22Rv1 (cell line): ENCODE data around the gene SELENOW.

Source experiments
- H3K27ac ChIP-seq: fragments of 450-650 bp; 2 replicates; pipeline ENCODE4 v1.5.1; 2017
- ZFX ChIP-seq: fragments of 450-650 bp; IDR thresholded peaks from 2 replicates; pipeline ENCODE4 v1.6.1; 2017; ENCODE audit warnings: antibody characterized with exemption, borderline replicate concordance
- TF ChIP-seq, protein P1 (sequence below): fragments of 450-650 bp; IDR thresholded peaks from 2 replicates; pipeline ENCODE4 v1.5.1; 2017; ENCODE audit warnings: mild to moderate bottlenecking

Gene SELENOW

GRCh38 chr19:47752440-47753211 lies 25.9 kb upstream of the SELENOW start:
- no peak overlapping the region for H3K27ac ChIP-seq
- TF ChIP-seq, protein P1, sequence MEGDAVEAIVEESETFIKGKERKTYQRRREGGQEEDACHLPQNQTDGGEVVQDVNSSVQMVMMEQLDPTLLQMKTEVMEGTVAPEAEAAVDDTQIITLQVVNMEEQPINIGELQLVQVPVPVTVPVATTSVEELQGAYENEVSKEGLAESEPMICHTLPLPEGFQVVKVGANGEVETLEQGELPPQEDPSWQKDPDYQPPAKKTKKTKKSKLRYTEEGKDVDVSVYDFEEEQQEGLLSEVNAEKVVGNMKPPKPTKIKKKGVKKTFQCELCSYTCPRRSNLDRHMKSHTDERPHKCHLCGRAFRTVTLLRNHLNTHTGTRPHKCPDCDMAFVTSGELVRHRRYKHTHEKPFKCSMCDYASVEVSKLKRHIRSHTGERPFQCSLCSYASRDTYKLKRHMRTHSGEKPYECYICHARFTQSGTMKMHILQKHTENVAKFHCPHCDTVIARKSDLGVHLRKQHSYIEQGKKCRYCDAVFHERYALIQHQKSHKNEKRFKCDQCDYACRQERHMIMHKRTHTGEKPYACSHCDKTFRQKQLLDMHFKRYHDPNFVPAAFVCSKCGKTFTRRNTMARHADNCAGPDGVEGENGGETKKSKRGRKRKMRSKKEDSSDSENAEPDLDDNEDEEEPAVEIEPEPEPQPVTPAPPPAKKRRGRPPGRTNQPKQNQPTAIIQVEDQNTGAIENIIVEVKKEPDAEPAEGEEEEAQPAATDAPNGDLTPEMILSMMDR = no peak
- TF ChIP-seq ZFX = no peak

DNA sequence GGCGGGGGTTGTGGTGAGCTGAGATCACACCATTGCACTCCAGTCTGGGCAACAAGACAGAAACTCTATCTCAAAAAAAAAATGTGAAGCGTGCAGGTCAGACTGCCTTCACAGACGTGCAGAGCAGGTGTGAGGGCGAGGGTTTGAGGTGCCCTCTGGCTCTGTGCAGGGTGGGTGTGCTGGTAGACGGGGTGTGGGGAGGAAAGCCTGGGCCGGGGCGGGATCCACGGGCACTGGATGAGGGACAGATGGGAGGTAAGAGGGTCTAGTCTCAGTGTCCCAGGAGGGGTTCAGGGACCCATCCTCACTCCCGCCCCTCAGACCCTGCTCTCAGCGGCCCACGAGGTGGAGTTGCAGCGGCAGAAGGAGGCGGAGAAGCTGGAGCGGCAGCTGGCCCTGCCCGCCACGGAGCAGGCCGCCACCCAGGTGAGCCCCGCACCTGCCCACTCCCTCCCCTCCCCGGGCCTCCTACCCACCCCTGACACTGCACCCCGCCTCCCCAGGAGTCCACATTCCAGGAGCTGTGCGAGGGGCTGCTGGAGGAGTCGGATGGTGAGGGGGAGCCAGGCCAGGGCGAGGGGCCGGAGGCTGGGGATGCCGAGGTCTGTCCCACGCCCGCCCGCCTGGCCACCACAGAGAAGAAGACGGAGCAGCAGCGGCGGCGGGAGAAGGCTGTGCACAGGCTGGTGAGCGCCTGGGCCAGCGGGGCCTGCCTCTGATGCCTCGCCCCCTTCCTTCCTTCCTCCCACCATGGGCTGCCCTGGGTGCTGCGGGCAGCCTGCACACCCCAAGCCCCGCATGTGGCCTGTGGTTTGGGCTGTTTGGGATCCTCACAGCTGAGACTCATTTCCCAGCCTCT lies 24.1 kb upstream of the SELENOW start:
- H3K27ac ChIP-seq = no peak overlapping the region
- TF ChIP-seq ZFX = no peak
- TF ChIP-seq, protein P1 = no peak

DNA sequence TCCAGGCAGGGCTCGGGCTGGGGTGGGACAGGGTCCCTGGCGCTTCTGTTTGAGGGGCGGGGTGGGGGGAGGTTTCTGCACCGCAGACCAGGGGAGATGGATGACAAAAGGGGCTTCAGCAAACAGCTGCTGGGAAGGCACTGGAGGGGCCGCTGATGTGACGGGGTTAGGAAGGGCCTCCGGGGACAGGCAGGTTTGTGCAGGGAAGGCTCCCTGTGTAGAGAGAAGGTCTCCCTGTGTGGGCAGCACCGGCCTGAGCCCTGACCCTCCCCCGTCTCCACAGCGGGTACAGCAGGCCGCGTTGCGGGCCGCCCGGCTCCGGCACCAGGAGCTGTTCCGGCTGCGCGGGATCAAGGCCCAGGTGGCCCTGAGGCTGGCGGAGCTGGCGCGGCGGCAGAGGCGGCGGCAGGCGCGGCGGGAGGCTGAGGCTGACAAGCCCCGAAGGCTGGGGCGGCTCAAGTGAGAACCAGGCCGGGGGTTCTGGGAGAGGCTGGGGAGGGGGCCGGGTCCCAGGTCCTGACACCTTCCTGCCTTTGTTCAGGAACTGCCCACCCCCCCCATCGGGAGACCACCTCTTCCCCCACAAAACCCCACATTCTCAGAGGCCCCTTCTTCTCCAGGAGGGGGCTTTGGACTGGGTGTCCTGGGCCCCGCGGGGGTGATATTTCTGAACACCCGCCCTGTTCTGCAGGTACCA lies 23.3 kb upstream of the SELENOW start:
- no peak overlapping the region for H3K27ac ChIP-seq
- TF ChIP-seq, protein P1 = no peak
- TF ChIP-seq ZFX = no peak

- TF ChIP-seq ZFX = no peak
- TF ChIP-seq, protein P1 = no peak
- no peak overlapping the region for H3K27ac ChIP-seq
These were observed 22.5 kb upstream of the SELENOW start for GRCh38 chr19:47755762-47756626.

- no peak for TF ChIP-seq ZFX
- TF ChIP-seq, protein P1 = no peak
- H3K27ac ChIP-seq = no peak overlapping the region
These were observed 21.9 kb upstream of the SELENOW start for GRCh38 chr19:47756627-47756929.

DNA sequence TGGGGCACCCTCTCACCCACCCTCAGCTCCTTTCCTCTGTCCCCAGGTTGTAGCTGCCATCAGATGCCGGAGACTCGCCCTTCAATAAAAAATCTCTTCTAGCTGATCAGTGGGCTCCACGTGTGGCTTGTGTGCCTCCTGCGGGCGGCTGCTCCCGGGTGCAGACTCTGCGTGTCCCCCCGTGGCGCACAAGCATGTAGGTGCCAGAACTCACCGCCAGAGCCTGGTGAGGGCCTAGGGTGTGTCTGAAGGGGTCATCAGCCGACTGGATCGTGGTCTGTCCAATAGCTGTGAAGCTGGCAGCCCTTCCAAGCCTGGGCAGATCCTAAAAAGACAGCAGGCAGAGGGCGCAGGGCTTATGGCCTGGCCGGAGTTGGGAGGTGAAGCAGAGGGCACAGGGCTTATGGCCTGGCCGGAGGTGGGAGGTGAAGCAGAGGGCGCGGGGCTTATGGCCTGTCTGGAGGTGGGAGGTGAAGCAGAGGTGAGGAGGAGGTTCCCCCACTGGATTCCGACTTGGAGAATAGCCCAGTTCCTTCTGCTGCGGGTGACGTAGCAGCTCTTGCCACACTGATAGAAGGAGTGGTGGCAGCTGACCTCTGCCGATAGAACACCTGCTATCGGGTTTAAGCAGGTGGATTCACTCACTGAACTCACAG lies 21.4 kb upstream of the SELENOW start:
- no peak overlapping the region for H3K27ac ChIP-seq
- TF ChIP-seq, protein P1 = no peak
- TF ChIP-seq ZFX = no peak
